HG02973 (cell line): ENCODE results near the gene PEF1.

Experiments used
- ATAC-seq: cut with Tn5 transposase; IDR thresholded peaks from one replicate; pipeline ENCODE4 v1.9.1; 2021; ENCODE audit warnings: moderate library complexity; ENCODE audit not compliant: unreplicated experiment

The PEF1 gene

DNA sequence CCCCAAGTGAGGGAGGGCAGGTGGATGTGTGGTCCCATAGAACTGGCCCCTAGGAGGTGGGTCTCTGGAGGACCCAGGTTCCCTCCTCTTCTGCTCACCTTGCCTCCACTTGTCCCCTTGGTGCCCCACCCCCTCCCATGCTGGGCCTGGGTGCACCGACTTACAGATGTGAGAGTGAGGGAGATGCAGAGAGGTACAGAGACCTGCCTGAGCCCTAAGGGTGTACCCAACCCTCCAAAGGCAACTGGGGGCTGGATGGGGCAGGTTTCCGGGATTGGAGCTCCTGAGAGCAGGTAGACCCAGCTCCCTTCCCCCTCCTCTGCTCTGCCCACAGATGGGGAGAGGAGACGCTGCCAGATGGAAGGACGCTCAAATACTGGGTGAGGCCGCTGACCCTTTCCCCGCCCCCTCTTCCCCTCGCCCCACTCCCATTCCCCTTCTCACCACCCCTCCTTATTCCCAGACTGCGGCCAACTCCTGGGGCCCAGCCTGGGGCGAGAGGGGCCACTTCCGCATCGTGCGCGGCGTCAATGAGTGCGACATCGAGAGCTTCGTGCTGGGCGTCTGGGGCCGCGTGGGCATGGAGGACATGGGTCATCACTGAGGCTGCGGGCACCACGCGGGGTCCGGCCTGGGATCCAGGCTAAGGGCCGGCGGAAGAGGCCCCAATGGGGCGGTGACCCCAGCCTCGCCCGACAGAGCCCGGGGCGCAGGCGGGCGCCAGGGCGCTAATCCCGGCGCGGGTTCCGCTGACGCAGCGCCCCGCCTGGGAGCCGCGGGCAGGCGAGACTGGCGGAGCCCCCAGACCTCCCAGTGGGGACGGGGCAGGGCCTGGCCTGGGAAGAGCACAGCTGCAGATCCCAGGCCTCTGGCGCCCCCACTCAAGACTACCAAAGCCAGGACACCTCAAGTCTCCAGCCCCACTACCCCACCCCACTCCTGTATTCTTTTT is 58.0 kb downstream of the PEF1 start:
- no peak for ATAC-seq

DNA sequence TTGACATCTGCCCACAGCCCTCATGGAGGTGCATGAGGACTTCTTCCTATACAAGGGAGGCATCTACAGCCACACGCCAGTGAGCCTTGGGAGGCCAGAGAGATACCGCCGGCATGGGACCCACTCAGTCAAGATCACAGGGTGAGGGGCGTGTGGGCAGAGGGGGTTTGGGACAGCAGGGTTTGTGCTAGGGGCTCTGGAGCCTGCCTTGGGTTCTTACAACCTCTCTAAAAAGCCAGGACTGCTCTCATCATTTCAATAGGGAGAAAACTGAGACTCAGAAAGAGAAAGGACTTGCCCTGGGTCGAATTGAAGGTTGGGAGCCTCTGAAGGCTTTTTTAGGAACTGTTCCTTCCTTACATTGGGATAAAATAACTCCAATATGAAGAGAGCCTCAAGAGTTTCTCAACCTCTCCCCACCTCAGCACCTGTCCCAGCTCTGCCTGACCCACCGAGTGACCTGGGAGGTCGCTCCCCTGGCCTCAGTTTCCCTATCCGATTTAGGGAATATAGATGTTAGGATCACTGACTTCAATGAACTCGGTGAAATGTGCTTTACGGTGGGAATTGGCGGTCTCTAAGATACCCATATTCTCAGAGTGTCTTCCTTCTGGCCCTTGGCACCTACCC is 58.8 kb downstream of the PEF1 start:
- no peak for ATAC-seq

DNA sequence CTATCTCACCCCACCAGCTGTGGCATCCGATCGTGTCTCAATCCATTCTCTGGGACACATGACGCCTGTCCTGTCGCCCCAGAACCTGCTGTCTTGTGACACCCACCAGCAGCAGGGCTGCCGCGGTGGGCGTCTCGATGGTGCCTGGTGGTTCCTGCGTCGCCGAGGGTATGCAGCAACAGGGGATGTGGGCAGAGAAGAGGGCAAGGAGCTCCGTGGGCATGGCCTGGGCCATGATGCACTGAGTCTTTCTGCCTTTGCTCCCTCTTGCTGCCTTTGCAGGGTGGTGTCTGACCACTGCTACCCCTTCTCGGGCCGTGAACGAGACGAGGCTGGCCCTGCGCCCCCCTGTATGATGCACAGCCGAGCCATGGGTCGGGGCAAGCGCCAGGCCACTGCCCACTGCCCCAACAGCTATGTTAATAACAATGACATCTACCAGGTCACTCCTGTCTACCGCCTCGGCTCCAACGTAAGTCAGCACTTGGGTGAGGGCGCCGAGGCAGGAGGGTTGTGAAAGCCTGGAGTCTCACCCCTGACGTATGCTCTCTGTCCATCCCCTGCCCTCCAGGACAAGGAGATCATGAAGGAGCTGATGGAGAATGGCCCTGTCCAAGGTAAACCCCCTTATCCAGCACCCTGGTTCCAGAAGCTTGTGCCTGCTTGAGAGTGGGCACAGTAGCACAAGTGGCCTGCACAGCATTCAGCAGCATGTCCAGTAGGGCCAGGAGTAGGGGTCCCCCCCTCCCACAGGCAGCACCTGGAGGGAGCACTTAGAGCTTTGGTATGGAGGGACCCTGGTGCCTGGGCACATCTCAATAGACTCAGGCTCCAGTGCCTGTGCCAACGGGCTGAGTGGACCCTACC is 59.6 kb downstream of the PEF1 start:
- no peak for ATAC-seq

DNA sequence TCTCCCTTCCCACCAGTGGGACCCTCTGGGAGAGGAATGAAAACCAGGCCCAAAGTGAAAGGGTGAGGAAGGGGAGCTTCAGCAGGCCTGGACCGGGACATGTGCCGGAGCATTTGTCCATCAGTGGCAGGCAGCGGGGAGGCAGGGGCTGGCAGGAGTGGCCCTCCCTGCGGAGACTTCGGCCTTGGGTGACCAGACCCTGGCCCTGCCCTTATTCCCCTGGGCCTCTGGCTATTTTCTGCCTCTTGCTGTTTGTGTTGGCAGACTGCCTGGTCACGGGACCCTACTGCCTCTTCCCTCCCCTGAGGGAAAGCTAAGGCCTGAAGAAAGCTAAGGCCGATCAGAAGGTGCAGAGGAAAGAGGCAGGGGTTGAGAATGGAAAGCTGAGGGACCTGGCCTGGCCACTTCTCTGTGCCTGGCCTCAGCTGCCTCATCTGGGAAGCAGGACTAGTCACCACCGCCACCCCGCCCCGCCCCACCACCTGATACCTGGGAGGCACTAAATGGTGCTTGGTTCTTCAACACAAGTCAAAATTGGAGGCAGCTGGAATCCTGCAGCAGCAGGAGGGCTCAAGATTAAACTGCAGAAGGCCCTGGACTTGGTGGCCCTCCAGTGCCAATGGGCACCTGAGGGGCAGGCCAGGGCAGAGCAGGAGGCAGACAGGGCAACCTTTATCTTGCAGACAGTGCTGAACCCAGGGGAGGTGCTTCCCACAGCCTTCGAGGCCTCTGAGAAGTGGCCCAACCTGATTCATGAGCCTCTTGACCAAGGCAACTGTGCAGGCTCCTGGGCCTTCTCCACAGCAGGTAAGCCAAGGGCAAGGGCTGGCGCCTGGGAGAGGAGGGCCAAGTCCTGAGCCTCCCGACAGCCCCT is 60.4 kb downstream of the PEF1 start:
- ATAC-seq = no peak

DNA sequence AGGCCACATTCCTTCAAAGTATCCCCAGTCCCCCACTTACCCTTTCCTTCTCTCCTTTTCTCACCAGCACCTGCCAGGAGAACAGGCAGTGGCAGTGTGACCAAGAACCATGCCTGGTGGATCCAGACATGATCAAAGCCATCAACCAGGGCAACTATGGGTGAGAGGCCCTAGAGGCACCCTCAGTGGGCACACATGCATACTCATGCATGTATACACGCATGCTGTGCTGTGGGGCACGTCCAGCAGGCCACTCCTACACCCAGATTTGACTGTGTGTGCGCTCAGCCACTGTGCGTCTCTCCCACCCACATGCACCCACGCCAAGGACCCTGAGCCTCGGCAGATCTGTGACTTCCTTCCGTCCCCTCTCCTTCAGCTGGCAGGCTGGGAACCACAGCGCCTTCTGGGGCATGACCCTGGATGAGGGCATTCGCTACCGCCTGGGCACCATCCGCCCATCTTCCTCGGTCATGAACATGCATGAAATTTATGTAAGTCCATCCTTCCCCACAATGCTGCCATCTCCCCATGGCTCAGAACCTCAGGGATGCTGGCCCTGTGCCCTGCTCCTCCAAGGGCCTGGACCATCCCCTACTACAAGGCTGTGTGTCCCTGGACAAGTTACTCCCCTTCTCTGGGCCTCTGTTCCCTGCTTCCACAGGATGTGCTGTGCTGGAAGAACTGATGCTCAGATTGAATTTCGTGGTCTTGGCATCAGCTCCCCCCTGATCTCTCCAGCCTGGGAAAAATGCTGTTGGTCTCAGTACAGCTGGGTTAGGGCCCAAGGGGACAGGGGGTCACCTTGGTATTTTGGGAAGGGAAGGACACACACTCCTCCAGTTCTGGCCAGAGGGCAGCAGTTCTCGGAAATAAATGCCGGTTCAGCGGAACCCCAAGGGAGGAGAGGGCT is 61.3 kb downstream of the PEF1 start:
- no peak for ATAC-seq

DNA sequence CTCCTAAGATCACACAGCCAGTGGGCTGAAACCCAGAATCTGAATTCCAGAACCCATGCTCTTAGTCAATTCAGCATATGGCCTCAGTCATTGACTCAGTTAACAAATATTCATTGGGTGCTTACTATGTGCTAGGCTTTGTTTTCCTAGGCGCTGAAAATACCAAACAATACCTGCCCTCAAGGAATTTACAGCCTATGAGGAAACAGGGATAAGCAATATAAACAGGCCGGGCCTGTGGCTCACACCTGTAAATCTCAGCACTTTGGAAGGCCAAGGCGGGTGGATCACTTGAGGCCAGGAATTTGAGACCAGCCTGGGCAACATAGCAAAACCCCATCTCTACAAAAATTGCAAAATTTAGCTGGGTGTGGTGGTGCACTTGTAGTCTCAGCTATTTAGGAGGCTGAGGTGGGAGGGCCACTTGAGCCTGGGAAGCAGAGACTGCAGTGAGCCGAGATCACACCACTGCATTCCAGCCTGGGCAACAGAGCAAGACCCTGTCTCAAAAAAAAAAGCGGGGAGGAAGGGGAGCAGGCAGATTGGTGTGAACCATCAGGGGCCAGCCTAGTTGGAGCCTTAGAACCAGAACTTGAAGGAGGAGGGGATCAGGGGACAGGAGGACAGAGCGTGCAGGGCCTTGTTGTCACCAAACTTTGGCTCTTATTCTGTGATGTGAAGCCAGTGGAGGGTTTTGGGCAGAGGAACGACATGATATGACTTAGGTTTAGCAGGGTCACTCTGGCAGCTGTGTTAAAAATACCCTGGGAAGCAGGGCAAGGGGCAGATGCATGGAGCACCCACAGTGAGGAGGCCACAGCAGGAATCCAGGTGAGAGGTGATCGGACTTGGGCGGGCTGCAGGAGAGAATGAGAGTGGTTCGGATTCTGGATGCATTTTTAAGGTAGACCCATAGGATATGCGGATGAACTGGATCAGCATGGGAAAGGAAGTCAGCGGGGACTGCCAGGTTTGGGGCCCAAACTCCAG is 62.6 kb downstream of the PEF1 start:
- no peak for ATAC-seq

DNA sequence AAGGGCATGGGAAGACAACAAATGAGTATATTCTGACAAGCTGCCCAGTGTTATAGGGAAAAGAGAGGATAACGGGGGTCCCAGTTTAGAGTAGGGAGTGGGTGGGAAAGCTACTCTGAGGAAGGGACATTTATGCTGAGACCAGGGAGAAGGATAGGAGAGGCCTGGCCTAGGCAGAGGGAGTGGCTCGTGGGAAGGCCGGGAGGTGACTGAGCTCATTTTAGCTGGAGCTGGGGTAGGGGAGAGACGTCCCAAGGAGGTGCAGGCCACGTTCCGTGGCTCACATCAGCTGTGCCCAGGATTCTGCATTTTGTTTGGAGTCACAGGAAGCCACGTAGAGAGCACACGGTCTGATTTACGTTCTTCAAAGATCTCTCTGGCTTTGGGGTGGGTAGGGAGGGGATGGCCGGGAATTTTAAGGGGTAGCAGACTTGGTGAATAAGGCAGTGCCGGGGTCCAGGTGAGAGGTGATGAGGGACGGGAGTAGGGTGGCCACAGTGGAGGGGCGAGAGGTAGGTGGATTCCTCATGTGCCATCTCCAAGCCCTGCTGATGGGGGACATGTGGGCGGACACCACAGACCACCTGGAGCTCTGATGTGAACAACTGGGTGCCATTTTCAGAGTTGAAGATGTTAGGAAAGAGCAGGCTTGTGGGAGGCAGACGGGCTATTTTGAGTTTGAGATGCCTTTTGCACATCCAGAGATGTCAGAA is 63.6 kb downstream of the PEF1 start:
- no peak for ATAC-seq

DNA sequence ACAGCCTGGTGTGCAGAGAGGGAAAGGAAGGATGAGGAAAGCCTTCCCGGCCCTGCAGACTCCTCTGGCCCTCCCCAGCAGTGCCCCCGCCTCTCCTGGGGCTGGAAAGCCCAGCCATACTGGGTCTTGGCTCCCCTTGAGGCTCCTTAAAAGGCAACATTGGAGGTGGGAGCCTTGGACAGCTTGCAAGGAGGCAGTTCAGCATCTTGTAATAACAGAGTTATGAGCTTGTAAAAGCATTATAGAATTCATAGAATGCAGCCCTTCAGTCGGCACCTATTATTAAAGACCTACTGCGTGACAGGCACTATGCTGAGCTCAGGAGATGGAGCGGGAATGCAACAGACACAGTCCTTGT is 64.2 kb downstream of the PEF1 start:
- ATAC-seq = no peak
